ENCODE results near the gene RNF111.
"Not testable (repeated sequence)": the region's sequence is repeated elsewhere in the genome, so short reads cannot be mapped to it uniquely, and the experiment has no call there.

The RNF111 gene

DNA sequence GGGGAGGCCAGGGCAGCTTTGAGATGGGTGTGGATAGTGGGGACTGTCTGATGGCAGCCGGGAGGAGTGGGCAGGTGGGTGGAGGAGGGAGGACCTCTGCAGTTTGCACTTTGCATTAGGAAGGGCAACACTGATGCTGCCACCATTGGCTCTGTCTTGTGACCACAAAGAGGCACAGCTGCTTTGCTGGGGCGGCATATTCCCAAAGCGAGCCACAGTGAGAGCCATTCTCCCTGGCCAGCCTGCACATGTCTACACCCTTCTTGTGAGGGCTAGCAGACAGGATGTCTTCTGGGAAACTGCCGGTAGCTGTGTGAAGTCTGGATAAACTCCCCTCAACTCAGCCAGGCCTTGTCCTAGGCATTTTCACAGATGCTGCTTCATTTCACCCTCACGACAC, 155.8 kb downstream of the RNF111 start:
- H3K36me3 ChIP-seq (ENCODE audit: control insufficient read depth in 1 of 2, insufficient read depth in 2 of 2, low read length in 2 of 2): peaks cover 27 to 58% of the 10 kb centered on the region in 2 donors
- H3K27me3 ChIP-seq (ENCODE audit: control insufficient read depth in 1 of 2, insufficient read depth in 2 of 2, low read length in 2 of 2): no peaks in the 10 kb centered on the region

DNA sequence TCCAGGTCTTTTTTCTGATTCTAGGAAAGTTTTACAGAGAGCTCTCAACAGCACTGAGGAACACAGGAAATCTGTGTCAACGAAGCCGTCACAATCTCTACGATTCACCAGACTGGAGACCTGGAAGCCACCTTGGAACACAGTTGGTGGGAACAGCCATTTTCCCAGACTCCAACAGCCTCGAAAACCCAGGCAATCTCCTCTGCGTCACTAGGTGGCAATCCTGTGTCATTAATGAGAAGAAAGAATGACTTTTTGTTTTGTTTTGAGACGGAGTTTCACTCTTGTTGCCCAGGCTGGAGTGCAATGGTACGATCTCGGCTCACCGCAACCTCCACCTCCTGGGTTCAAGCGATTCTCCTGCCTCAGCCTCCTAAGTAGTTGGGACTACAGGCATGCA, 157.1 kb downstream of the RNF111 start:
- H3K36me3 ChIP-seq (ENCODE audit: control insufficient read depth in 1 of 2, insufficient read depth in 2 of 2, low read length in 2 of 2): peaks cover 20 to 61% of the 10 kb centered on the region in 2 donors
- not testable (repeated sequence) for H3K4me1 ChIP-seq (ENCODE audit: control insufficient read depth in 1 of 2, insufficient read depth in 2 of 2, low read length in 2 of 2); H3K27me3 ChIP-seq (ENCODE audit: control insufficient read depth in 1 of 2, insufficient read depth in 2 of 2, low read length in 2 of 2); H3K27ac ChIP-seq (ENCODE audit: low read depth, low read length); H3K9ac ChIP-seq (ENCODE audit: low read depth in 1 of 2, low read length in 2 of 2); H3K4me3 ChIP-seq (ENCODE audit: low read depth in 1 of 2, low read length in 2 of 2); H3K9me3 ChIP-seq (ENCODE audit: control insufficient read depth in 1 of 2, low read length in 2 of 2)

More for the DNA sequence above, 155.8 kb downstream of the RNF111 start:
- Histone ChIP-seq H3K9me3 (ENCODE audit: control insufficient read depth in 1 of 2, low read length in 2 of 2) (no peaks in the 10 kb centered on the region), H3K27ac (ENCODE audit: low read depth, low read length) (no peak overlapping the region), H3K4me3 (ENCODE audit: low read depth in 1 of 2, low read length in 2 of 2) (no peak overlapping the region), H3K4me1 (ENCODE audit: control insufficient read depth in 1 of 2, insufficient read depth in 2 of 2, low read length in 2 of 2) (no peaks in the 10 kb centered on the region), H3K9ac (ENCODE audit: low read depth in 1 of 2, low read length in 2 of 2) (no peak overlapping the region)

All from duodenal mucosa (tissue), 2 donors.